Epithelial cell of esophagus (primary cell): Measurements from ENCODE around the gene FHIP2A.
"Not testable (repeated sequence)": the region's sequence is repeated elsewhere in the genome, so short reads cannot be mapped to it uniquely, and the experiment has no call there.

Experiments
- DNase-seq: peaks from one replicate; pipeline ENCODE4 v3.0.0; 2010; ENCODE audit warnings: low read depth
- H3K4me3 ChIP-seq: 2 replicates; pipeline ENCODE4 v1.5.1; 2011; ENCODE audit warnings: mild to moderate bottlenecking, low read length, control low read depth
- TF ChIP-seq, protein P1 (sequence below): IDR thresholded peaks from 2 replicates; pipeline ENCODE4 v1.5.1; 2011; ENCODE audit warnings: low read depth, mild to moderate bottlenecking, low read length, control low read depth, inconsistent platforms; ENCODE audit not compliant: insufficient read depth; ENCODE audit errors: missing control alignments

Gene FHIP2A, protein sequence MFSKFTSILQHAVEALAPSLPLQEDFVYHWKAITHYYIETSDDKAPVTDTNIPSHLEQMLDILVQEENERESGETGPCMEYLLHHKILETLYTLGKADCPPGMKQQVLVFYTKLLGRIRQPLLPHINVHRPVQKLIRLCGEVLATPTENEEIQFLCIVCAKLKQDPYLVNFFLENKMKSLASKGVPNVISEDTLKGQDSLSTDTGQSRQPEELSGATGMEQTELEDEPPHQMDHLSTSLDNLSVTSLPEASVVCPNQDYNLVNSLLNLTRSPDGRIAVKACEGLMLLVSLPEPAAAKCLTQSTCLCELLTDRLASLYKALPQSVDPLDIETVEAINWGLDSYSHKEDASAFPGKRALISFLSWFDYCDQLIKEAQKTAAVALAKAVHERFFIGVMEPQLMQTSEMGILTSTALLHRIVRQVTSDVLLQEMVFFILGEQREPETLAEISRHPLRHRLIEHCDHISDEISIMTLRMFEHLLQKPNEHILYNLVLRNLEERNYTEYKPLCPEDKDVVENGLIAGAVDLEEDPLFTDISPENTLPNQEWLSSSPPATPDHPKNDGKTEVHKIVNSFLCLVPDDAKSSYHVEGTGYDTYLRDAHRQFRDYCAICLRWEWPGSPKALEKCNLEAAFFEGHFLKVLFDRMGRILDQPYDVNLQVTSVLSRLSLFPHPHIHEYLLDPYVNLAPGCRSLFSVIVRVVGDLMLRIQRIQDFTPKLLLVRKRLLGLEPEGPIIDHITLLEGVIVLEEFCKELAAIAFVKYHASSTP

DNA sequence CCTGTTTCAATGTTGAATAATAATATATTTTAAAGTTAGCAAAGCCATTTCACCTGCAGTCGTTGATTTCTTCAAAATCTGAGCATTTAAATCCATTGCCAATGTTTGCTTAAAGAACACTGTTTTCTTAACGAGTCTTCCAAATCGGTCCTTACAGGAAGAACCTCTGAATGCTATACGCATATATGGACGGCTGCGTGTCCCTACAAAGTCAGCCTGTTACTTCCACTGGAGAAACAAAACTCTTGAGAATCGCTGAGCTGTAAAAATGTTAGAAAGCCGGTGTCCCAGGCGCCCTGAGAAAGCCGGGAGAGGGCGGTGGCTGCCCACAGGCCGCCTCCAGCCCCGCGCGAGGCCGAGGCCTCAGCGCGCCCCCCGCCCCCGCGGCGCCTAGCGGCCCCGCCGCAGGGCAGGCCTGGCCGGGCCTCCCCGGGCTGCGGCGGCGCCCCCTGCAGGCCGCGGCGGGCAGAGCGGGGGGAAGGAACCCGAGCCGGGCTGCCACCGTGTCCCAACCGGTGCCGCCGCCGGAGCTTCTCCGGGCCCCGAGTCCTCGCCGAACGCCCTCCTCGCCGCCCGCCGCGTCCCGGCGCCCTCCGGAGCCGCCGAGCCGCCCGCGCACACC, at the start of gene FHIP2A:
TSS of gene FHIP2A (plus strand) at position 488 of the 622 bp plus-strand sequence. CDS start 299 bp downstream, outside the sequence.
- TF ChIP-seq, protein P1, sequence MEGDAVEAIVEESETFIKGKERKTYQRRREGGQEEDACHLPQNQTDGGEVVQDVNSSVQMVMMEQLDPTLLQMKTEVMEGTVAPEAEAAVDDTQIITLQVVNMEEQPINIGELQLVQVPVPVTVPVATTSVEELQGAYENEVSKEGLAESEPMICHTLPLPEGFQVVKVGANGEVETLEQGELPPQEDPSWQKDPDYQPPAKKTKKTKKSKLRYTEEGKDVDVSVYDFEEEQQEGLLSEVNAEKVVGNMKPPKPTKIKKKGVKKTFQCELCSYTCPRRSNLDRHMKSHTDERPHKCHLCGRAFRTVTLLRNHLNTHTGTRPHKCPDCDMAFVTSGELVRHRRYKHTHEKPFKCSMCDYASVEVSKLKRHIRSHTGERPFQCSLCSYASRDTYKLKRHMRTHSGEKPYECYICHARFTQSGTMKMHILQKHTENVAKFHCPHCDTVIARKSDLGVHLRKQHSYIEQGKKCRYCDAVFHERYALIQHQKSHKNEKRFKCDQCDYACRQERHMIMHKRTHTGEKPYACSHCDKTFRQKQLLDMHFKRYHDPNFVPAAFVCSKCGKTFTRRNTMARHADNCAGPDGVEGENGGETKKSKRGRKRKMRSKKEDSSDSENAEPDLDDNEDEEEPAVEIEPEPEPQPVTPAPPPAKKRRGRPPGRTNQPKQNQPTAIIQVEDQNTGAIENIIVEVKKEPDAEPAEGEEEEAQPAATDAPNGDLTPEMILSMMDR, result peak; percentile 23
- H3K4me3 ChIP-seq, result peak within 1 kb of the TSS; percentile 71
- DNase-seq, result peak; percentile 60

DNA sequence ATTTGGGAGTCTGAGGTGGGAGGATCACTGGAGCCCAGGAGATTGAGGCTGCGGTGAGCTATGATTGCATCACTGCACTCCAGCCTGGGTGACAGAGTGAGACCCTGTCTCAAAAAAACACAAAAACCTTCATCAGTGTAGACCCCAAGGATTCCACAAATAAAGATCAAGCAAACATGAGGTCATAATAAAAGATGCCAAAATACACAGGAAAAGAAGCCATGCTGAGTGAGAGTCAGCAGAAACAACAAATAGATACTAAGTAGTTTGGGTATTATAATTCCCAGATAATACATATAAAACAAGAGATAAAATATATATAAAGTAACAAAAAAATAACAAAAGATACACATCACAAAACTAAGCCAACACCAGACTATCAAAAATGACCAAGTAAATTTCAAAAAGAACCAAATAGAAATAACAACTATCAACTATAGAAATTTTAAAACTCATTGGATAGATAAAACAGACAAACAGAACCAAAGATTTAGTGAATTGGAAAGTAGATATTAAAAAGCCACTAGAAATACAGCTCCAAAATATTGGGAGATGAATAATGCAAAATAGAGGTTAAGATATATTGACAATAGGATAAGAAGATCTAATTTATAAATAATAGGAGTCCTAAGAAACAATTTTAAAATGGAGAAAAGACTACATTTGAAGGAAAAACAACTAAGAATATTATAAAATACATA, 48.9 kb upstream of the FHIP2A start:
- TF ChIP-seq, protein P1, result no peak
- H3K4me3 ChIP-seq, result no peak overlapping the region
- DNase-seq, result no peak

DNA sequence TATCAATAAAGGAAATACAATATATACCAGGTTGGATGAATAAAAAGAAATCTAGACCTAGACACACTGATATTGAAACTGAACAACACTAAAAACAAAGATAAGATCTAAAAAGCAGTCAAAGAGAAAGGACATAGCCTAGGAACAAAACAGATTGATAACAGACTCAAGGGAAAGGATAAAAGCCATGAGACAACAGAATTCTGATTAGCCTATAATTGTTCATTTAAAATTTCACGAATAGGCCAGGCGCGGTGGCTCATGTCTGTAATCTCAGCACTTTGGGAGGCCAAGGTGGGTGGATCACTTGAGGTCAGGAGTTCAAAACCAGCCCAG, 48.4 kb upstream of the FHIP2A start:
- DNase-seq, result no peak
- TF ChIP-seq, protein P1, result no peak

DNA sequence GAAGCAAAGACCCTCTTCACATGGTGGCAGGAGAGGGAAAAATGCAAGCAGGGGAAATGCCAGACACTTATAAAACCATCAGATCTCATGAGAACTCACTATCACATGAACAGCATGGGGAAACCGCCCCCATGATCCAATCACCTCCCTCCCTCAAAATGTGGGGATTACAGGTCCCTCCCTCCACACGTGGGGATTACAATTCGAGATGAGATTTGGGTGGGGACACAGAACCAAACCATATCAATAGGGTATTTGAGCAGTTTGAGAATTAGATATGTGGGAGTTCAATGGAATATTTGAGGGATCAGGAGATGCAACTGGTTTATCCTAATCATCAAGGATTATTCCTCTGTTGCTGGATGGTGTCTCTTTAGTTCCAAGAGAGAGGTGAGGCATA, 46.5 kb upstream of the FHIP2A start:
- H3K4me3 ChIP-seq, DNase-seq: not testable (repeated sequence)

More for the DNA sequence above, 48.4 kb upstream of the FHIP2A start:
- H3K4me3 ChIP-seq, result no peak overlapping the region

DNA sequence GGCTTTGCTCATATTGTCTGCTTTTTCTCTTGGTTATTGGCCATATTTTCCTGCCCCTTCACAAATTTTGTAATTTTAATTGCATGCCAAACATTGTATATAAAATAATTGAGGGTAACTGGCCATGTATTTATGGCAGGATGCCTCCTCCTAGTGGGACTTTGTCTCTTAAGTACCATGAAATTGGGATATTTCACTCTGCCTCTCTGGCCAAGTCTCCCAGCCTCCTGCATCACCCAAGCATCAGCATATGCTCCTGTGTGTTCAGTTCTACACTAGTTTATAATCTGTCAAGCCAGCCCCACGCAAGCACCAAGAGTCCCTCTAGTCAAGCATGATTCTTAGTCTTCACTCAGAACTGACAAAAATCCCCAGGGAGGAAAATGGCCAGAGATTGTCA, 44.2 kb upstream of the FHIP2A start:
- no peak for DNase-seq
- H3K4me3 ChIP-seq, result no peak overlapping the region
- TF ChIP-seq, protein P1, result no peak

DNA sequence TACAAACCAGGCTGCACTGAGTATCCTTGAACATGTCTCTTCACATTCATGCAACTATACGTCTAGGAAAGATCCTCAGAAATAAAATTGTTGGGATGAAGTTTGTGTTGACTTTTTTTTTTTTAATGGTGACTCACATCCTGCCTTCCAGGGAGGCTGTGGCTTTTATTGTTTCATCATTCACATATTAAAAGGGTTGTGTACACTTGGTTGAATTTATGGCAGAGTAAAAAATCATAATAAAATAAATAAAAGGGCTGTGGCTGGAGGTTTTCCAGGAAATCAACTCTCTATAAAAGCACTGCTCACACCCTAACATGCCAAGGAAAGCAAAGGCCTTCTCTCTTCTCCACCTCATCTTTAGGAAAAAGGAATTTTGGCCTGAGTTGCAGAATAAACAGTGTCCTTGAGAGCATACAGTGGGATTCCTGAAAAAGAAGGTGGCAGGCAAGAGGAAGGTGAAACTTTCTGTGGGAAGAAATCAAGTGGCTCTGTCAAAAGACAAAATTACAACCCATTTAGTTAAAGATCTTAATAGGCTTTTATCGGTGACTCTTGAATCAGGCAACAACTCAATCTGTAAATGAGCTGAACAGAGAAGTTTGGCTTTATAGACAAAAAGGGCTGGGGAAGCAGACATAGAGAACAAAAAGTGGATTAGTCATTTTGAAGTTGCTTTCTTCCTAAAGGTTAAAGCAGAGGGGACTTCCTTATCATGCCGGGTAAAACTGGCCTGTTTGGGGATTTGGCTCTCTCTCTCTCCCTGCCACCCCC, 41.6 kb upstream of the FHIP2A start:
- peak; percentile 85 for DNase-seq
- TF ChIP-seq, protein P1, result no peak

More for the DNA sequence above, 41.6 kb upstream of the FHIP2A start:
- H3K4me3 ChIP-seq, result no peak overlapping the region
